PFSK-1 (cell line): Measurements from ENCODE around the gene PTPRK.

Experiments
- FOXP2 ChIP-seq: optimal IDR thresholded peaks from 2 replicates; pipeline ENCODE3; 2011; ENCODE audit warnings: borderline replicate concordance, control low read depth, inconsistent platforms; ENCODE audit not compliant: insufficient read depth; ENCODE audit errors: extremely low read length, extremely low read depth
- POLR2AphosphoS5 ChIP-seq: IDR thresholded peaks from 2 replicates; pipeline ENCODE4 v1.6.1; 2012; ENCODE audit warnings: low read depth, mild to moderate bottlenecking, control low read depth, low read length, moderate library complexity
- REST ChIP-seq, 2 experiments: IDR thresholded peaks; 2 replicates each; pipeline versions ENCODE4 v1.6.1 to v1.8.0; 2011 to 2012; ENCODE audit warnings: low read depth in 2 of 2, low read length in 2 of 2, control low read depth in 1 of 2, inconsistent platforms in 1 of 2, mild to moderate bottlenecking in 1 of 2, moderate library complexity in 1 of 2; ENCODE audit not compliant: insufficient read depth in 1 of 2
- SIN3A ChIP-seq: IDR thresholded peaks from 2 replicates; pipeline ENCODE4 v1.6.1; 2012; ENCODE audit warnings: mild to moderate bottlenecking, low read length, moderate library complexity, borderline replicate concordance; ENCODE audit not compliant: insufficient read depth
- TAF1 ChIP-seq: IDR thresholded peaks from 2 replicates; pipeline ENCODE4 v1.6.1; 2012; ENCODE audit warnings: low read length, control low read depth, borderline replicate concordance; ENCODE audit not compliant: insufficient read depth

GRCh38 chr6:128164254-128164653 is 356.1 kb downstream of the PTPRK start:
- TF ChIP-seq REST (IDR thresholded peaks at IDR 0.05; ENCODE audit: insufficient read depth in 1 of 2, low read depth in 2 of 2, low read length in 2 of 2) = no peak
- no peak for TF ChIP-seq POLR2AphosphoS5
- no peak for TF ChIP-seq FOXP2
- no peak for TF ChIP-seq SIN3A
- TF ChIP-seq TAF1 = no peak
